T-helper 1 cell treated with Interleukin-12 subunit alpha and Interleukin-12 subunit beta and Interleukin-4 antibody, amounts not matched to agents 30 ng/mL and 1 ng/mL, for 36 hours (primary cell): ENCODE data around the gene PLEKHG3. TPM values are rescaled to one million over a fixed set of nuclear protein-coding genes. Genes with fewer than 3 reads are reported as not detected.

Source experiments
- intact Hi-C: fragments of 100-400 bp; cut with micrococcal nuclease; formaldehyde crosslinking; loops from one replicate; pipeline ENCODE4 v1.15.1; 2024
- total RNA-seq: library from RNA; stranded (reverse); gene quantifications from 2 replicates; pipeline ENCODE4 v1.2.3, GENCODE V29; 2022

Gene PLEKHG3
- total RNA-seq, 1 donor from 2014 or later, result 53.8 TPM

DNA sequence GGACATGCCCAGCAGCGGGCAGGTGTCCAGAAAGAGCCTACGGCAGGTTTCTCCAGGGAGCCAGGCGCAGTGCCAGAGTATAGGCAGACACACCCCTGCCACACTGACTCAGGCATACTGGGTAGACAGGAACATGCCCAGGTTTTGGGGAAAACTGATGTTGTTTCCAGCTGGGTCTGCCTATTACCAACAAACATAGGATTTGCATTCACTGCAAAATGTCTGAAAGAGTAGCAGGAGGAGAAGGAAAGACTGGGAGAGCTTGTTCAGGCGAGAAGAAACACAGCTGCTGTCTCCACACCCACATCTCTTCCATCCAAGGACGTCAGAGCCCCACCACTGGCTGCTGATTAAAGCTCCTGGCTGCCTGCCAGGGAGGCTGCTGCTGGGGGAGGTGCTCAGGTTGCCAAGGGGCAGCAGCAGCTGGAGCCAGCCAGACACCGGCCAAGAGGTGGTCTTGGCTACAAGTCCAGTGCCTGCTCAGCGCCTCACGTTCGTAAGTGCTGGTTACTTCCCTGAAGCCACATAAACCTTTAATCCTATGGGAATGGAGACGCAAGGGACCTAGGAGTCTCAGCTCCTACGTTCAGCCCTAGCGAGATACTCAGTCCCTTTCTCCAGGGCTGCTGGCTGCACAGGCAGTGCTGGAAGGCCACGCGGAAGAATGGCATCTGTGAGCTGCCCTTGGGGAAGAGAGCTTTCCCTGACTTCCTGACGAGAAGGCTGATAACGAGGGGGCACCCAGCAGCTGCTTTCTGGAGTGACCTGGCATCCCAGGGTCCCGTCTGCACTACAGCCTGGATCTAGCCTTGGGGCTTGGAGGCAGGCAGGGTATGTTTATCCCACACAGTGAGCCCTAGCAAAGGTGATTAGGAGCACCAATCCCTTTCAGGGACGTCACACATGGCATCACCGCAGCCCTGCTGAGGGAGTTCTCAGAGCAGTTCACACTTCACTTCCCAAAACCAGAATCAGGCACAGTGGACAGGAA, 58.1 kb downstream of the PLEKHG3 start:
- intact Hi-C loops, result loop anchor here (5.0 kb wide), 3 partner anchors 40 to 130 kb away; no protein-coding TSS in a partner anchor

GRCh38 chr14:64763085-64763782, 59.0 kb downstream of the PLEKHG3 start:
- intact Hi-C loops, result loop anchor here (5.0 kb wide), 3 partner anchors 41 to 129 kb away; no protein-coding TSS in a partner anchor

DNA sequence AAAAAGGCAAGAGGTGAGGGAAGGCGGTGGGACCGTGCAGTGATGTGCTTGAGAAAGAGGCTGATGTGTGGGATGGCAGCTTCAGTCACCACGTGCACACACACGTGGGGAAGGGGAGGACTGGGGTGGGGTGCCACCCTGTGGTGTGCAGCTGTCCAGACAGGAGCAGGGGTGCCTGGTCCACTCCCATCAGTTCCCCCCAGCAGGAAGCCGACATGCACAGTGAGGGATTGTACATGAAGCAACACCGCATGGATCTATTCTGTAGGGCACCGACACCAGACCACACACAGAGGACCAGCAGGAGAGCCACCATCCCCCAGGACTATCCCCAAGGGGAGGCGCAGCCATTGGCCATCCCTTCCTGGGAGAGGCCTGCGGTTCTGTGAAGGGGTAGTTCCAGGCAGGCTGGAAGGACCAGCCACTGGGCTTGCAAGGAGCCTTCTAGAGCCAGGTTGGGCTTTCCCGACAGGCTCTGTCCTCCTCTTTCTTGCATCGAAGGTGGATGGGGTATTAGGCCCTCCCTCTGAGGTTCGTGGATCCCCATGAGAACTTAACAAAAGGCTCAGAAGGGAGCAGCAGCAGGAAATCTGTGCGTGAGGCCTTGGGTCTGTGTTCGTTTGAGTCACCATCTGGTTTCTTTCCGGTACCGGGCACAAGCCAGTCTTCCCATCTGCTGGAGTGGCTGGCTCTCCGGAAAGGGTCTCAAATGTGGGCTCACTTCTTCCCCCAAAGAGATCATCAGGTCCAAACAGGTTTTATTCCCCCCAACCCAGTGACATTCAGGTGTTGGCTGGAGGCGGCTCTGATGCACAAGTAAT, 59.8 kb downstream of the PLEKHG3 start:
- intact Hi-C loops, result loop anchor here (1.0 to 5.0 kb wide), 7 partner anchors 42 to 419 kb away; partner anchors contain the start of gene HSPA2

GRCh38 chr14:64764641-64765520, 60.7 kb downstream of the PLEKHG3 start:
- intact Hi-C loops, result loop anchor here (1.0 to 5.0 kb wide), 7 partner anchors 43 to 420 kb away; partner anchors contain the start of gene HSPA2

GRCh38 chr14:64765740-64766302, 61.6 kb downstream of the PLEKHG3 start:
- intact Hi-C loops, result loop anchor here (2.0 kb wide), 1 partner anchor 421 kb away; no protein-coding TSS in a partner anchor

- intact Hi-C loops, result no loop called here
Measured at GRCh38 chr14:64766430-64767151, 62.4 kb downstream of the PLEKHG3 start.

DNA sequence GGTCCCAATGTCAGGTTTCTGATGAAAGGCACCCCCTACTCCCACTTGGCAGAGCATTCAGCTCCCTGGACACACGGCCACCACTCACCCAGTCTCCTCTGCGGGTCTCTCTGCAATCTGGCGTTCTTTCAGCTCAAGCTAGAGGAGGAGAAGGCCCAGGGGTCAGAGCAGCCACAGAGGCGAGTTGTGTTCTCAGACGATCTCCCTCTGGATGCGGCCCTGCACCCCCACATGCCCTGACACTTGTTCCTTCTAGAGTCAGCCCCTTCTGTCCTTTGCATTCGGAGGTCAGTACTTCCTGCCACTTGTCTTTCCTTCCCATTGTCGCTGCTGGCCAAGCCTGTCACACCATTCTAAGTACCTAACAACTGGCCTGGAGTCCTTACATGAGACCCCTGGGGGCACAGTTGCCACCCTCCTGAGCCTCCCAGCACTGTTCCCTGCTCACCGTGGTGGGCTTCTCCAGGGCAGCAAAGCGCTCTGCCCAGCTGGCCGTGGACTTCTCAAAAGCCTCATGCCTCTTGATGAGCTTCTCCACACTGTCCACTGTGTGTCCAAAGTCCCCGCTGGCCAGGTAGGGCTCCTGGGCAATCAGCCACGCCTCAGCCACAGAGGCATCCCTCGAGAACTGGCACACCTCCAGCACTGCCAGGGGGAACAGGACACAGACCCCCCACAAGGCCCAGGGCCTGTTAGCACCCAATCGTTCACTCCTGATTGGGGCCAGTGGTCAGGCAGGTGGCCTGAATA, 63.2 kb downstream of the PLEKHG3 start:
- intact Hi-C loops, result no loop called here

DNA sequence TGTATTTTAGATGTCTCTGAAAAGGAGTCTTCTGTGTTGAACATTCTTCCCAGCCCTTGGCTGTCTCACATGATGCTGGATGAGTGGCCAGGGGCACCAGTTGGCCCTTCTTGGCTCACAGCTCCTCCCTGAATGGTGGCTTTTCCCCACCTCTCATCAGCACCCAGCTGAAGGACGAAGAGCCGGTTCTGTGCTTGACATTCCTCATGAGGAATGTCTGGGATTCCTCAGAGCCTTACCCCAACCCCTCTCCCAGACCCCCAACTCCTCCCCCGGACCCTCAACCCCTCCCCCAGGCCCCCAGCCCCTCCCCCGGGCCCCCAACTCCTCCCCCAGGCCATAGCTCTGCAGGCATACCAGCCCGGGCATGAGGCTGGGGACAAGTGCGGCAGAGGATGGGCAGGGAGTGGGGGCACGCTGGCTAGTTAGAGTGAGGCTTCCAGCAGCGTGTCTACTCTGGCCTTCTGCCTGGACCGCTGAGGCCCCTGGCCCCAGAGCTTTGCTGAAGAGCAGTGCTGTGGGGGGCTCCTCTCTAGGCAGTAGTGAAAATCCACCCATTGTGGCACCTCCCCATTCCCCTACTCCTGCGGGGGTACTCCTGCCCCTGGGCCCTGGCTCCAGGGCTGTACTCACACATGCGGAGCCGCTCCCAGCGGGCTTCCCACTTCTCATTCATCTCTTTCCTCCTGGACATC, 64.3 kb downstream of the PLEKHG3 start:
- intact Hi-C loops, result no loop called here

DNA sequence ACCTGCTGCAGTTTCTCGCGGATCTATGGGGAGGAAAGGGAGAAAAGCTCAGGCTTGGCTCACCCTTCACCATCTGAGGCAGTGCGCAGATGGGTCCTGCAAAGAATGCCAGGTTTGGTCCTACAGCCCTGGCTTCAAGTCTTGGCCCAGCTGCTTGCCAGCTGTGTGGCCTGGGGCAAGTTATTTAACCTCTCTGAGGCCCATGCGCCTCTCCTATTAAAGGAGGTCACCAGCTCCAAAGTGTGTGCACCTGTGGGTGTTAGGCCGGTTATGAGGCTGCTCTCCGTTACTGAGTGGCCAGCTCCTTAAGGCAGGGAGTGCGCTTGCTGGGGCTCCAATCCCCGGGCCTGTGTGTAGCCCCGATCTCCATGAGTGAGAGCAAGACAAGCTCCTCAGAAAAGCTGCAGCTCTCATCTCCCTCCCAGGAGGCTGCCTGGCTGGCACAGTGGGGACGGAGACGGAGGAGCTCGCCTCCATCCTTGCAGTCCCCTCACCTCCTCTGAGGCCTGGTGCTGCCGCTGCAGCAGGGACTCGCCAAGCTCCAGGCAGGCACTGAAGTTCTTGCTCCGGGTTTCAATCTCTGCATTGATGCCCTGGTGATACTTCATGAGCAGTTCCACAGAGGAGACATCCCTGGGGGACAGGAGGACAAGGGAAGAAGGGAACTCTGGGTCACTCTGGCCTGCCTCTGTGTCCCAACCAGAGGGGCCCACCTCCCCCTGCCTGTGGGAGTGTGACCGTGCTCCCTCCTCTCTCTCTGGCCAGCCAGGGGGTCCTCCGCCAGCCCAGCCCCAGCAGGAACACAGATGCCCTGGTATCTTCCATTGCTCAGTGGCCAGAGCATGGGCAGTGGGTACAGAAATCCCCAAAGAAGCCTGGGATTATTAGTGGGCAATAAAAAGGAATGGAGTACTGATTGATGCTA, 65.1 kb downstream of the PLEKHG3 start:
- intact Hi-C loops, result no loop called here

DNA sequence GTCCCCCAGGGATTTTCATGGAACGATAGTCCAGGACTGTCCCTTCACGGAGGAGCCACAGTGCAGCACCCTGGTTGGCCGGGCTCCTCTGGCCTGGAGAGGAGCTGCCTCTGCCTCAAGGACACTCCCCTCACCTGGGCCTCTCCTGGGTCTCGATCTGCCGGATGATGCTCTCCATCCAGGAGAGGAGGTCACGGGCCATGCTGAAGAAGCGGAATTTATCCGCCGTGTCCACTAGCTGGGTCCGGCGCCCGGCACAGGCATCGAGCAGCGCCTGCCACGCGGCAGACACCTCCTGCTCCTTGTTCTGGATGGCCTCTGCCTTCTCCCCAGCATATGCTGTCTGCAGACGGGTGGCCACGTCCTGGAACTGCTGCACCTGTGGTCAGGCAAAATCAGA, 66.5 kb downstream of the PLEKHG3 start:
- intact Hi-C loops, result no loop called here

DNA sequence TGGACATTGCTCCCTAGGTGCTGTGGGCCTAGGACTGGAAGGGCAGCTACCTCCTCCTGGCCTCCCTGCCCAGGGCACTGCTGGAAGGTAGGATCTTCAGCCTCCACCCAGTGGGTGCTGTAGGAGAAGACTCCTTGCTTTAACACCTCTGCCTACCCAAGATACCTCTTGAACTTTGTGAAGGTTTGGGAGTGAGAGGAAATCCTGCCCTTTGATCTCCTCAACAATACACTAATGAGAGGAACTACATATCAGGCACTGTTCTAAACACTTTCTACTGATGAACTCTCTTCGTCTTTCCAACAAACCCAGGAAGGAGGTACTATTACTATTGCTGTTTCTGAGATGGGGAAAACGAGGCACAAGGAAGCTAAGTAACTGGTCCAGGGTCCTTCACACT, 66.9 kb downstream of the PLEKHG3 start:
- intact Hi-C loops, result no loop called here

DNA sequence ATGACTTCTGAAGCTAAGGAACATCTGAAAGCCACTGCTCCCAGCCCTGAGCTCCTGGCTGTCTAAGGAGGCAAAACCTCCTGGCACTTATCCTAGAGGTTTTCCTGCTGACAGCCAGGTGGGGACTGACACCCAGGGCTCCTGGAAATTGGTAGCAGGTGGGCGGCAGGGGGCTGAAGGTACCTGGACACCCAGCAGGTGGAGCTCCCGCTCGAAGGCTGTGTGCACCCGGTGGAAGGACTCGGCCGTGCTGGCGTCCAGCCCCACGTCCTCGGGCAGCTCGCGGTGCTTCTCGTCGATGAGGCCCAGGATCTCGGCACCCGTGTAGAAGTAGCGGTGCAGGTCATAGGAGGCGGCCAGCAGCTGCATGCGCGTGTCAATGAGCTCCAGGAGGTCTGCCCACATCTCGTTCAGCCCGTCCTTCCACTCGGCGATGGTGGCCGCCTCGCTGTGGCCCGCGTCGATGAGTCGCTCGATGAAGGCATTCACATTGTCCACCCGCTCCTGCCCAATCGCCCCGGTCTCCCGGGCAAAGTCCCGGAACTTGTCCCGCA, 68.2 kb downstream of the PLEKHG3 start:
- intact Hi-C loops, result no loop called here

DNA sequence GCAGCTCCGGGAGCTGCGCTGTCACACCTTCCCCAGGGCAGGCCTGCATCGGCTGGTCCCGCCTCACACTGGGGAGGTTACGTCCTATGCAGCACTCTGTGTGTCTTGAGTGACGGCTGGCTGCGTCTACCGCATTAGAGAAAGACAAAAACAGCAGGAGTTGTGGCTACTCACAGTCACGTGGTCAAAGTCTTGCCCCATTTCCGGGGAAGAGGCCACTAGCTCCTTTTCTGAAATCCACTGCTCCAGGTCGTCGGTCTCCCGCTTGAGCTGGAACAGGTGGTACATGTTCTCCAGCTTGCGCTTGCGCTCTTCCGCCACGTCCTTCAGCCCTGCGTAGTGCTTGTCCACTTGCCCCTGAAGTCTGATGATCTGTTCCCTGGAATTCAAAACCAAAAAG, 68.8 kb downstream of the PLEKHG3 start:
- intact Hi-C loops, result no loop called here

- intact Hi-C loops, result no loop called here
Measured at GRCh38 chr14:64773577-64773976, 69.4 kb downstream of the PLEKHG3 start.

DNA sequence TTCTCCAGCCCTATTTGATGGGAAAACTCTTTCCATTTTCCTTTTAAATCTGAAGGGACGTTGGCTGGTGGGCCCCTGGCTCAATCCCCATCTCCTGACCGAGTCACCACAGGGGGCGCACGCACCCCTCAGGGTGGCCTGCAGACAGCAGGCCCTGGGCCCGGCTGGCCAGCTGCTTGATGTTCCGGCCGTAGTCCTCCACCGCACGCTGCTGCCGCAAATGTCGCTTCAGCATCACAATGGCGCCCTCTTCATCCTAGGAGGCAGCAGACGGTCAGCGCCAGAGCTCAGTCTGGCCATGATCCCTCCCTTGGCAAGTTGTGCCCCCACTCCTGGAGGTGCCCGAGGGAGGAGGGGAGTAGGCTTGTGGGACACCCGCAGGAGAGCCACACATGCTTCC, 70.0 kb downstream of the PLEKHG3 start:
- intact Hi-C loops, result no loop called here

DNA sequence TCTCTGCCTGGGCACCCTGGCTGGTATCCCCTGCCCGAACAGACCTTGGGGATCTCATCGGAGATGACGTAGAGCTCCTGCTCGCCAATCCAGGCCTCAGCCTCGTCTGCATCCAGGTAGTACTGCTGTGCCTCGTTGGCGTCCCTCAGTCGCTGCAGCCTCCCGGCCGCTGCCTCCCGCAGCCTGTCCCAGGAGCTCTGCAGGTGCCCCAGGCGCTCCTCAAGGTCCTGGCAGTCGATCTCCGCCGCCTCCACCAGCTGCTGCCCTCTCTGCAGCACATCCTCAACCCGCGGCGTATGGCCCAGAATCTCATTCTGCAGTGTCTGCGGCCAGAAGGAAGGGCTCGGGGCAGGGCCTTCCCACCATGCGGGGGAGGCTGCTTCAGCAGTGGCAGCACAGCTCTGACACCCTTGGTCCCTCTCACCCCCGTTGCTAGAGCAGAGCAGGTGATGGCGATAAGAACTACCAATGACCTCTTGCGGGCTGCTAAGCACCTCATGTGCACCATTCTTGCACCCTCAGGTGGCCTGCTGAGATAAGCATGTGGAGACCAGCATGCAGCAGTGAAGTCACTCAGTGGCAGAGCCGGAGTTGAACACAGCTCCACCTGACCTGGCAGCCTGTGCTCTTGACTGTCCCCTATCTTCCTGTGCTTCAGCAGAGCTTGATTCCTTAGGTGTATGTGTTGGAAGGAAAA, 71.0 kb downstream of the PLEKHG3 start:
- intact Hi-C loops, result no loop called here
